ENCODE results near the gene RDM1. TPM values are rescaled to one million over a fixed set of nuclear protein-coding genes. Genes with fewer than 3 reads are reported as not detected.

RDM1 gene
- total RNA-seq, 1 donor from 2014 or later = 0.49 TPM

DNA sequence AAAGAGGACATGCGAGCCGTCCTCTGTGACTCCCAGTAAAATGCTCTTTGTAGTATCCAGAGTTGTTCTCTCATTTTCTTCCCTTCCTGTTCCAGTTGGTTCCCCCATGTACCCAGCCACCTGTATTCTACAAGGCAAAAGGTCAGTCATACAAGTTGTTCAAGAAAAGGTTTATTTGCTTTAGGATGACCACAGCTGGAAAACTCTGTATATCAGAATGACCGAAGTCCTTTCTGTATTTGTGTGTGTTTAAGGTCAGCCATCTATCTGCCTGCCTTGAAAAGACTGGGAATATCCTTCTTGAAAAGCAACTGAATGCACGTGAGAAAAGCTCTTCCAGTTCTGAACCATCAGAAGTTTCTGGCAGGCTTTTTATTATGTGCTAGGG, 42.4 kb upstream of the RDM1 start:
- intact Hi-C loops (cut with DNase I) = loop anchor here (10.0 kb wide), 2 partner anchors 172 to 512 kb away; partner anchors contain the start of gene ZNHIT3
- Histone ChIP-seq H3K4me3 (no peak overlapping the region), H3K4me1 (no peaks in the 10 kb centered on the region), H3K9me3 (no peaks in the 10 kb centered on the region), H3K27ac (no peak overlapping the region), H3K27me3 (no peaks in the 10 kb centered on the region), H3K36me3 (no peaks in the 10 kb centered on the region)
- DNase-seq (ENCODE audit: extremely low spot score in 2 of 2) = no peak
- TF ChIP-seq, protein P1, sequence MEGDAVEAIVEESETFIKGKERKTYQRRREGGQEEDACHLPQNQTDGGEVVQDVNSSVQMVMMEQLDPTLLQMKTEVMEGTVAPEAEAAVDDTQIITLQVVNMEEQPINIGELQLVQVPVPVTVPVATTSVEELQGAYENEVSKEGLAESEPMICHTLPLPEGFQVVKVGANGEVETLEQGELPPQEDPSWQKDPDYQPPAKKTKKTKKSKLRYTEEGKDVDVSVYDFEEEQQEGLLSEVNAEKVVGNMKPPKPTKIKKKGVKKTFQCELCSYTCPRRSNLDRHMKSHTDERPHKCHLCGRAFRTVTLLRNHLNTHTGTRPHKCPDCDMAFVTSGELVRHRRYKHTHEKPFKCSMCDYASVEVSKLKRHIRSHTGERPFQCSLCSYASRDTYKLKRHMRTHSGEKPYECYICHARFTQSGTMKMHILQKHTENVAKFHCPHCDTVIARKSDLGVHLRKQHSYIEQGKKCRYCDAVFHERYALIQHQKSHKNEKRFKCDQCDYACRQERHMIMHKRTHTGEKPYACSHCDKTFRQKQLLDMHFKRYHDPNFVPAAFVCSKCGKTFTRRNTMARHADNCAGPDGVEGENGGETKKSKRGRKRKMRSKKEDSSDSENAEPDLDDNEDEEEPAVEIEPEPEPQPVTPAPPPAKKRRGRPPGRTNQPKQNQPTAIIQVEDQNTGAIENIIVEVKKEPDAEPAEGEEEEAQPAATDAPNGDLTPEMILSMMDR (IDR thresholded peaks at IDR 0.05) = no peak

DNA sequence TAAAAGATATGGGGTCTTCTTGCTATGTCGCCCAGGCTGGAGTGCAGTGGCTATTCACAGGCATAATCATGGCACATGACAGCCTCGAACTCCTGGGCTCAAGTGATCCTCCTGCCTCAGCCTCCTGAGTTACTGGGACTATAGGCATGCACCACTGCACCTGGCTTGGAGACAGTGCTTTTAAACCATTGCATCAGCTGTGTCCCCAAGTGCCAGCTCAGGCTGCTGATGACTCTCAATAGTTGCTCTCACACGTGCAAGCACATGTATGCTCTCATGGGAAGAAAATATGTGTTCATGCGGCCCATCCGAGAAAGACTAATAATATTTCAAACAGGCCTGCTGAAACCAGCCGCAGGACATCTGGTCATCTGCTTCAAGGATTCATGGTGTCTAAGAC, 42.0 kb upstream of the RDM1 start:
- Histone ChIP-seq H3K9me3 (no peaks in the 10 kb centered on the region), H3K27ac (no peak overlapping the region), H3K4me3 (no peak overlapping the region), H3K27me3 (no peaks in the 10 kb centered on the region), H3K36me3 (no peaks in the 10 kb centered on the region), H3K4me1 (no peaks in the 10 kb centered on the region)
- no peak for DNase-seq (ENCODE audit: extremely low spot score in 2 of 2)
- no peak for TF ChIP-seq POLR2A (IDR thresholded peaks at IDR 0.05)
- no peak for TF ChIP-seq POLR2AphosphoS5 (IDR thresholded peaks at IDR 0.05; ENCODE audit: insufficient read depth in 1 of 2, low read depth in 1 of 2)
- TF ChIP-seq, protein P1 (IDR thresholded peaks at IDR 0.05) = no peak
- intact Hi-C loops (cut with DNase I) = loop anchor here (10.0 kb wide), 2 partner anchors 172 to 512 kb away; partner anchors contain the start of gene ZNHIT3

DNA sequence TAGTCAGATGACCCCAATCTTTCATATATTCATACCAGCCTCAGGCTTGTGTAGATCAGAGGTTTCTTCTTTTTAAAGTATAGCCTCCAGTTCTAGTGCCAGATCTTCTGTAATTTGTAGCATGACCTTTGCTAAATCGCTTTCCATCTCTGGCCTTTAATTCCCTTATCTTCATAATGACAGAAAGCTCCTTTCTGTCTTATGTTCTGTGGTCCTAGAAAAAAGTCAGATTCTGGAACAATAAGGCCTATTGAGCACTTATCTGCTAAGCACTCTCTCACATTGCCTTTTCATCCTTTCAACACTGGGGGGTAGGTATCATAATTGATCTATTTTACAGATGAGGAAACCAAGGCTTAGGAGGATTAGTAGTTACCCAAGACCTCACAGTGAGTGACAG, 41.5 kb upstream of the RDM1 start:
- TF ChIP-seq POLR2AphosphoS5 (IDR thresholded peaks at IDR 0.05; ENCODE audit: insufficient read depth in 1 of 2, low read depth in 1 of 2) (no peak), POLR2A (IDR thresholded peaks at IDR 0.05) (no peak)
- TF ChIP-seq, protein P1 (IDR thresholded peaks at IDR 0.05) = no peak
- Histone ChIP-seq H3K9me3 (no peaks in the 10 kb centered on the region), H3K27ac (no peak overlapping the region), H3K27me3 (no peaks in the 10 kb centered on the region), H3K4me3 (no peak overlapping the region), H3K36me3 (no peaks in the 10 kb centered on the region), H3K4me1 (no peaks in the 10 kb centered on the region)
- intact Hi-C loops (cut with DNase I) = loop anchor here (10.0 kb wide), 2 partner anchors 173 to 513 kb away; partner anchors contain the start of gene ZNHIT3
- no peak for DNase-seq (ENCODE audit: extremely low spot score in 2 of 2)

DNA sequence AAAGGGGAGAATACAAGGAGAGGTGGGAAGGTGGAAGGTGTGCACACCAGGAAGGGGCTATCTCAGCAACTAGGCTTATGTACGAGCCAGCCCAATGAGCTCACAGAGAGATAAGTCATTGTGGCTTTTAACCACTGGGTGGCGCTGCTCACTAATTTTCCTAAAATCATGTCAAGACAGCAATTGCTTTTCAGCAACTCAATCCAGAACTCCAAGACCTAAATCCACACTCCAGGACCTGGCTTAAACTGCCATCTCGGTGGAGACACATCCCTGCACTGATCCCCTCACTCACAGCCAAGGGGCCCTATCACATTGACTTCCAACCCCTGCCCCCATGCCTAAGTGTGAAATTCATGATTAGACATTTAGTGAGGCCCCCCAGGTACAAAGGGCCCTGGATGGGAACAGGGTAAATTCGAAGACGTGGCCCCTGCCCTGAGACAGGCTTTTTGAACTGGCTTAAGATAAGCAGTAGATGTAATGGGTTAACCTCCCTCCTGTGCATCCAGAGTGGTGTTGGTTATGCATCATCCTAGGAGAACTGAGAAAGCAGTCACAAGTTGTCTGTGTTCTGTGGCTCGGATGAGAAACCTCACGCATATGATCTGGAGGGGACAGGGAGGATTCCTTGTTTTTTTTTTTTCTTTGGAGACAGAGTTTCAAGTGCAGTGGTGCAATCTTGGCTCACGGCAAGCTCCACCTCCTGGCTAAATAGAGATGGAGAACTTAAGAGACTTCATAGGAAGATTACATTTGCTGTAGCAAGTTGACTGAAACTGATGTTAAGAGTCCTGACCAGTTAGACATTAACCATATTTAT, 39.2 kb upstream of the RDM1 start:
- H3K27ac ChIP-seq = no peak overlapping the region
- no peaks in the 10 kb centered on the region for H3K4me1 ChIP-seq
- H3K9me3 ChIP-seq = no peaks in the 10 kb centered on the region
- intact Hi-C loops (cut with DNase I) = loop anchor here (10.0 kb wide), 2 partner anchors 175 to 515 kb away; partner anchors contain the start of gene ZNHIT3
- H3K27me3 ChIP-seq = no peaks in the 10 kb centered on the region
- H3K4me3 ChIP-seq = no peak overlapping the region
- DNase-seq (ENCODE audit: extremely low spot score in 2 of 2) = peak in 1 of 2 donors; percentile 85
- no peaks in the 10 kb centered on the region for H3K36me3 ChIP-seq
- no peak for TF ChIP-seq POLR2AphosphoS5 (IDR thresholded peaks at IDR 0.05; ENCODE audit: insufficient read depth in 1 of 2, low read depth in 1 of 2)
- TF ChIP-seq POLR2A (IDR thresholded peaks at IDR 0.05) = no peak
- TF ChIP-seq, protein P1 (IDR thresholded peaks at IDR 0.05) = peak; percentile 68 to 80 (median 77)

DNA sequence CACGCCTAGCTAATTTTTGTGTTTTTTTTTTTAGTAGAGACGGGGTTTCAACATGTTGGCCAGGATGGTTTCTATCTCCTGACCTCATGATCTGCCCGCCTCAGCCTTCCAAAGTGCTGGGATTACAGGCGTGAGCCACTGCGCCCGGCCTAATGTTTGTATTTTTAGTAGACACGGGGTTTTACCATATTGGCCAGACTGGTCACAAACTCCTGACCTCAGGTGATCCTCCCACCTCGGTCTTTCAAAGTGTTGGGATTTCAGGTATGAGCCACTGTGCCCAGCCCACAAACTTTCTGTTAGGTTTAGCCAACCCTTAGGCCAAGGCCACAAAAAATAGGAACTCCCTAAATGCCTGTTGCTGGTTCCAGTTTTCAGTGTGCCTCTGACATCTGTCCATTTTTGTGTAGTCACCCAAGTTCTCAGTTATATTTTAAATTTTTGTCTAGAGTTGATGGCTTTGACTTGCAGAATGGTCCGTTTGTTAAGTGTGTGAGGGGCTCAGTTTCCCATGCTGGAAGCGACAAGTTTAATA, 38.0 kb upstream of the RDM1 start:
- TF ChIP-seq POLR2AphosphoS5 (IDR thresholded peaks at IDR 0.05; ENCODE audit: insufficient read depth in 1 of 2, low read depth in 1 of 2) (no peak), POLR2A (IDR thresholded peaks at IDR 0.05) (no peak)
- TF ChIP-seq, protein P1 (IDR thresholded peaks at IDR 0.05) = no peak

More for the DNA sequence above, 38.0 kb upstream of the RDM1 start:
- Histone ChIP-seq H3K4me1 (no peaks in the 10 kb centered on the region), H3K27ac (no peak overlapping the region), H3K36me3 (no peaks in the 10 kb centered on the region), H3K27me3 (no peaks in the 10 kb centered on the region), H3K9me3 (no peaks in the 10 kb centered on the region), H3K4me3 (no peak overlapping the region)
- peak in 1 of 2 donors; percentile 56 for DNase-seq (ENCODE audit: extremely low spot score in 2 of 2)
- intact Hi-C loops (cut with DNase I) = no loop called here

Measured in vagina (tissue), 2 donors.